ENCODE measurements around the gene AATK.

AATK gene

DNA sequence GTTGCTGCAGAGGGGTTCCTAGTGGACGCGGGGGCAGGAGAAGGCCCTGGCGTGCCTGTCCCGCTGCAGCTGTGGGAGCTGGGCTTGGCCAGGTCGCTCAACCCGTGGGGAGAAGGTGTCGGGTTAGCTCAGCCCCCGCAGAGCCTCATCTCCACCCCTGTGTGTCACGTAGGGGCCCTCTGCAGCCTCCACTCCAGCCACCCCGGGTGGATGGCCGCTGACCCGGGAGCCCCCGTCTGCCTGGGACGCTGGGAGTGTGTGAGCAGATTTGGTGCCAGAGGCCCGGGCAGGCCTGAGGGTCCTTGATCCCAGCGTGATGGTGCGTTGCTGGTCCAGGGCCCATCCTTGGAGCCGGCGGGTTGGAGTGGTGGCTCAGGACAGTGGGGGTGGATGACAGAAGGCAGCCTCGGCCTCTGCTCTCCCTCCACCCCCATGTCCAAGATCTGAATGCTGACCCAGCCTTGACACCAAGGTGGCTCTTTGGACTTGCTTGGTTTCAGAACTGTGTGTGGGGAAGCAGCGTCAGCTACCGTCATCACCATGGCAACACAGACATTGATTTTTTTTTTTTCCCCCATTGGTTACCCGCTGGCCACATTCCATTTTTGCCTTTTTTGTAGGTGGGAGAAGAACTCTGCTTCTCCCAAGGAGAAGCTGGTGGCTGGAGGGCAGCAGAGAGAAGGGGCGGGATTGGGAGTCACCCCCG lies 95.3 kb downstream of the AATK start:
- Mint-ChIP-seq H3K4me3 (no peak overlapping the region), H3K9me3 (no peaks in the 10 kb centered on the region), H3K36me3 (no peaks in the 10 kb centered on the region), H3K27ac (no peak overlapping the region), H3K27me3 (peaks cover 19% of the 10 kb centered on the region), H3K4me1 (no peaks in the 10 kb centered on the region)
- DNase-seq (ENCODE audit: low spot score in 2 of 2): no peak
- ATAC-seq (ENCODE audit: low read depth): no peak

DNA sequence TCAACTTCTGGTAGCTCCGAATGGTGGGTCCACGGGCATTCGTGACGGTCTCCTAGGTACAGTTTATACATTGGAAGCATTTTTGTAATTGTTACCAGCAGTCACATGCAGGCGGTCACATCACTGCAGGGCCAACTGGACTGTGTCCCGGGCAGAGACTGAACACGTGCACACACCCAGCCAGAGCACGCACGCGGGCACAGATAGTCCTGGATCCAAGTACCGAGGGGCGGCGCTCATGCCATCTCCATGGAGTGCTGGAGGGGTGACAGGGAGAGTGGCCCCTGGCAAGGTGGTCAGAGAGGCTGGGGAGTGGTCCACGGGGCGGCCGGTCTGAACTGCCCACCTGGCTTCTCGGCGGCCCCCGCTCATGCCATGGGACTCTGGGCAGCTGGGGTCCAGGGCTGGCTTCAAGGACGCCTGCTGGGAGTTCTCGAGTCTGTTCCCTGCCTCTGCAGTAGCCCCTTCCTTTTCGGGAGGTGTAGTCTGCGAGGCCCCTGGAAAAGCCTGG lies 96.8 kb downstream of the AATK start:
- DNase-seq (ENCODE audit: low spot score in 2 of 2): no peak
- H3K27ac Mint-ChIP-seq: no peak overlapping the region
- H3K36me3 Mint-ChIP-seq: no peaks in the 10 kb centered on the region
- H3K27me3 Mint-ChIP-seq: peaks cover 14% of the 10 kb centered on the region
- no peak for ATAC-seq (ENCODE audit: low read depth)
- H3K4me3 Mint-ChIP-seq: no peak overlapping the region
- H3K9me3 Mint-ChIP-seq: no peaks in the 10 kb centered on the region
- no peaks in the 10 kb centered on the region for H3K4me1 Mint-ChIP-seq

DNA sequence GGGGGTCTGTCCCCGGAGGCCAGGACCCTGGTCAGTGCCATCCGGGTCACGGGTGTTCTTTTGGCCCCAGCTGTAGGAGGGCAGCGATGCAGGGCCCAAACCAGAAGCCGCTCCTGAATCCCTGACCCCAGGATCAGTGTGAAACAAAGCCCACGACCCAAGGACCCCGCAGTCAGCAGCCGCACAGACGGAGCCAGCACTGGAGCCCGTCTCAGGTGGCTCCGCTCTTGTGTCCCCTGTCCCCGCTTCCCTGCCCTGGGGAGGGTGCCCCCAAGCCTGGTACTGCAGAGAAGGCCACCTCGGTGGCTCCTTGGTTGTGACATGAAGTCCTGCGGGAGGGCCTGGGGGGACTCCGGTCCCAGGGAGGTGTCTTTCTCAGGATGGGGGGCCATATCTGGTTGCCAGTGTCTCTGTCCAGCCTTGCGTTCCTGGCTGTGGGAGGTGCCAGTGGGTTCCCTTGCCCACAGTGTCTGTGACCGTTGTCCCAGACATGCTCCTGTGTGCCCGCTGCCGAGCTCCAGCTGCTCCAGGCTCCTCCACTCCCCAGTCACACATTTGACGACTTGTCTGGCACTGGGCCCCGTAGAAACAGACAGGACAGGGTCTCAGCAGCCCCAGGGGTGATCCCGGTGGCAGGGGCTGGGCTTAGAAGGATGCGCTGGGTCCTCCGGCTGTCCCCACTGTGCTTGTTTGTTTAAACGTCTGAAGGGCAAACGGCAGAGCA lies 97.4 kb downstream of the AATK start:
- Mint-ChIP-seq H3K9me3 (no peaks in the 10 kb centered on the region), H3K27ac (no peak overlapping the region), H3K4me3 (no peak overlapping the region), H3K4me1 (peaks cover 2% of the 10 kb centered on the region), H3K27me3 (peaks cover 13% of the 10 kb centered on the region), H3K36me3 (no peaks in the 10 kb centered on the region)
- no peak for ATAC-seq (ENCODE audit: low read depth)
- no peak for DNase-seq (ENCODE audit: low spot score in 2 of 2)

DNA sequence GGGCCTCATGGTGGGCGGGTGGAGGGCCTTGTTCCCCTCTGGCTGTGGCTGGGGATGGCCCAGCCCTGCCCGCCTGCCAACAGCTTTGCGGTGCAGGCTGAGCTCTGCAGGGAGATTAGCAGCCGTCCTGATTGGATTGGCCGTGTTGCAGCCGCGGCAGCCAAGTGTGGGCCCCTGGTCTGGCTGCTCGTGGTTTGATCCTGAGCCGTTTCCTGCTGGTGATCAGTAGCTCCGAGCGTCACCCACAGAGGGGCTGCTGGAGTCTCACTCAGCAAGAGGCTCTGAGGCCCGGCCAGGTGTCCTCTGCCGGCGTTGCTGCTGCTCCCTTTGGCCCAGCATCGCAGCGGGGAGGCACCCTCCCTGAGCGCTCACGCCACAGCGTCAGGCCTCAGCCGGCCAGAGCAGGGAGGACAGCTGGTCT lies 98.6 kb downstream of the AATK start:
- Mint-ChIP-seq H3K27ac (no peak overlapping the region), H3K27me3 (peaks cover 12% of the 10 kb centered on the region), H3K4me3 (no peak overlapping the region), H3K36me3 (no peaks in the 10 kb centered on the region), H3K9me3 (no peaks in the 10 kb centered on the region), H3K4me1 (peaks cover 2% of the 10 kb centered on the region)
- no peak for ATAC-seq (ENCODE audit: low read depth)
- no peak for DNase-seq (ENCODE audit: low spot score in 2 of 2)

All from memory B cell (primary cell).